ENCODE results near the gene F7.

Gene F7

DNA sequence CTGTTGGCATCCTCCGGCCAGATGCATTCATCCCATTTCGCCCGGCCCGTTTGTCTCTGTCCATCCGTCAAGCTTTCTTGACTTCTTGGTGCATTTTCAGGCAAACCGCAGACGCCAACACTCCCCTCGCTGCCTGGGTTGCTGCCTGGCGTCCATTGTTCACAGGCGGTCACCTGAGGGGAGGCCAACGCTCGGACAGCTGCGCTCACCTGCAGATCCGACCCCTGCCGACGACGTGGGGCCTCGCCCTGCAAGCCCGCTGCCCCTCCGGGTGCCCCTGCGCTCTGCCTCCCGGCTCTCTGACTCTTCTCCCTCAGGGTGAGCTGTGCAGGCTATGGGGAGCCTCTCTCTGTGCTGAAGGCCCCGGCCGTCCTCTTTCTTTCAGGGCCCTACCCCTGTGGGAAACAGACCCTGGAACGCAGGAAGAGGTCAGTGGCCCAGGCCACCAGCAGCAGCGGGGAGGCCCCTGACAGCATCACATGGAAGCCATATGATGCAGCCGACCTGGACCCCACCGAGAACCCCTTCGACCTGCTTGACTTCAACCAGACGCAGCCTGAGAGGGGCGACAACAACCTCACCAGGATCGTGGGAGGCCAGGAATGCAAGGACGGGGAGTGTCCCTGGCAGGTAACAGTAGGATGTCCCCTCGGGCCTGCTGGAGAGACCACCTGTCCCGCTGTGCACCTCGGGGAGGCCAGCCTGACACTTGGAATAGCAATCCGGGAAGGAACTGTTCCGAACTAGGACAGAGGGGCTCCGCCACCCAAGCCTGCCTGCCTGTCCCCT, 38.1 kb downstream of the F7 start:
- no peaks in the 10 kb centered on the region for H3K36me3 ChIP-seq (ENCODE audit: control insufficient read depth, insufficient read depth, low read length)
- TF ChIP-seq, protein P1, sequence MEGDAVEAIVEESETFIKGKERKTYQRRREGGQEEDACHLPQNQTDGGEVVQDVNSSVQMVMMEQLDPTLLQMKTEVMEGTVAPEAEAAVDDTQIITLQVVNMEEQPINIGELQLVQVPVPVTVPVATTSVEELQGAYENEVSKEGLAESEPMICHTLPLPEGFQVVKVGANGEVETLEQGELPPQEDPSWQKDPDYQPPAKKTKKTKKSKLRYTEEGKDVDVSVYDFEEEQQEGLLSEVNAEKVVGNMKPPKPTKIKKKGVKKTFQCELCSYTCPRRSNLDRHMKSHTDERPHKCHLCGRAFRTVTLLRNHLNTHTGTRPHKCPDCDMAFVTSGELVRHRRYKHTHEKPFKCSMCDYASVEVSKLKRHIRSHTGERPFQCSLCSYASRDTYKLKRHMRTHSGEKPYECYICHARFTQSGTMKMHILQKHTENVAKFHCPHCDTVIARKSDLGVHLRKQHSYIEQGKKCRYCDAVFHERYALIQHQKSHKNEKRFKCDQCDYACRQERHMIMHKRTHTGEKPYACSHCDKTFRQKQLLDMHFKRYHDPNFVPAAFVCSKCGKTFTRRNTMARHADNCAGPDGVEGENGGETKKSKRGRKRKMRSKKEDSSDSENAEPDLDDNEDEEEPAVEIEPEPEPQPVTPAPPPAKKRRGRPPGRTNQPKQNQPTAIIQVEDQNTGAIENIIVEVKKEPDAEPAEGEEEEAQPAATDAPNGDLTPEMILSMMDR (IDR thresholded peaks at IDR 0.05; ENCODE audit: insufficient read depth, low read length, poor library complexity, severe bottlenecking): no peak
- H3K27me3 ChIP-seq (replicated peaks; ENCODE audit: control insufficient read depth, insufficient read depth, low read length): no peaks in the 10 kb centered on the region; the same call in 1 of the 2 replicates
- no peak for DNase-seq (ENCODE audit: extremely low read depth, insufficient read length)
- H3K4me3 ChIP-seq (replicated peaks; ENCODE audit: low read depth, low read length): no peak overlapping the region

DNA sequence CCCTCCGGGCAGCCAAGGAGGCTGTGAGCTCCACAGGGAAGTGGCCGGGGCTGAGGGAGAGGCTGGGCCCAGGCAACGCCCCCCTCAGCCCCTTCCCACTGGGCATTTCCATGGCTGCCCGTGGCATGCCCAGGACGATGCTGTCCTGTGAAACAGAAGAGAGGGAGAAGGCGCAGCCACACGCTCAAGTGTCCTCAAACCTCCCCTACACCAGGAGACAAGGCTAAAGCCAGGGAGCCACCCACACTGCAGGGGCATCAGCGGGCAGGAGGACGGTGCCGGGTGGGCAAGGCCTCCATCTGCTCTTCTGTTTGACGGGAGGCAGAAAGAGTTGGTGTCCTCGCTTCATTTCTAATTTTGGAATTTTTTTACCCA, 38.7 kb downstream of the F7 start:
- no peak for DNase-seq (ENCODE audit: extremely low read depth, insufficient read length)
- Histone ChIP-seq H3K36me3 (ENCODE audit: control insufficient read depth, insufficient read depth, low read length) (no peaks in the 10 kb centered on the region), H3K27me3 (replicated peaks; ENCODE audit: control insufficient read depth, insufficient read depth, low read length) (no peaks in the 10 kb centered on the region; the same call in 1 of the 2 replicates), H3K4me3 (replicated peaks; ENCODE audit: low read depth, low read length) (no peak overlapping the region)
- TF ChIP-seq, protein P1 (IDR thresholded peaks at IDR 0.05; ENCODE audit: insufficient read depth, low read length, poor library complexity, severe bottlenecking): no peak

- H3K4me3 ChIP-seq (replicated peaks; ENCODE audit: low read depth, low read length): no peak overlapping the region
- DNase-seq (ENCODE audit: extremely low read depth, insufficient read length): no peak
- H3K36me3 ChIP-seq (ENCODE audit: control insufficient read depth, insufficient read depth, low read length): no peaks in the 10 kb centered on the region
- H3K27me3 ChIP-seq (replicated peaks; ENCODE audit: control insufficient read depth, insufficient read depth, low read length): no peaks in the 10 kb centered on the region; the same call in 1 of the 2 replicates
- TF ChIP-seq, protein P1 (IDR thresholded peaks at IDR 0.05; ENCODE audit: insufficient read depth, low read length, poor library complexity, severe bottlenecking): no peak
Measured at GRCh38 chr13:113145496-113145895, 39.9 kb downstream of the F7 start.

GRCh38 chr13:113145911-113146598, 40.5 kb downstream of the F7 start:
- Histone ChIP-seq H3K4me3 (replicated peaks; ENCODE audit: low read depth, low read length) (no peak overlapping the region), H3K36me3 (ENCODE audit: control insufficient read depth, insufficient read depth, low read length) (no peaks in the 10 kb centered on the region), H3K27me3 (replicated peaks; ENCODE audit: control insufficient read depth, insufficient read depth, low read length) (no peaks in the 10 kb centered on the region; the same call in 1 of the 2 replicates)
- TF ChIP-seq, protein P1 (IDR thresholded peaks at IDR 0.05; ENCODE audit: insufficient read depth, low read length, poor library complexity, severe bottlenecking): no peak
- no peak for DNase-seq (ENCODE audit: extremely low read depth, insufficient read length)

DNA sequence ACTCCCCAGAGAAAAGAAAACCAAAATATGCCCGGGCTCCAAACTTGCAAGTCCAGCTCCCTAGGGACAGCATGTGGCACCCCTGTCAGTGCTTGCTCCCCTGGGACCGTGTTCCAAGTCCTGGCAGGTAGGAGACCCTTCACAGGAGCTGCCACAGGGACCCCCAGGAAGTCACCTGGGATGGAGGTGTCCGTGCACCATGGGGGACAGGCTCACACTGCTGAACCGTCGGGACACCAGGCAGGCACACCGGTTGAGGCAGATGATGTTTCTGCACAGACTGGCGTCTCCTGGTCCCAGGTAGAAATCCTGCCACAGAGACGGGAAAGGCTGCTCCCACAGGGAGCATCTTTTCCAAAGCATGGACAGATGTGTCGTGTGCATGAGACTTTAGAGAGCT, 41.2 kb downstream of the F7 start:
- DNase-seq (ENCODE audit: extremely low read depth, insufficient read length): no peak
- Histone ChIP-seq H3K36me3 (ENCODE audit: control insufficient read depth, insufficient read depth, low read length) (no peaks in the 10 kb centered on the region), H3K27me3 (replicated peaks; ENCODE audit: control insufficient read depth, insufficient read depth, low read length) (no peaks in the 10 kb centered on the region), H3K4me3 (replicated peaks; ENCODE audit: low read depth, low read length) (no peak overlapping the region)
- TF ChIP-seq, protein P1 (IDR thresholded peaks at IDR 0.05; ENCODE audit: insufficient read depth, low read length, poor library complexity, severe bottlenecking): no peak
